Measurements from ENCODE around the gene GLRA2. TPM values are rescaled to one million over a fixed set of nuclear protein-coding genes. Genes with fewer than 3 reads are reported as not detected.
A peak's percentile ranks its signal among the peaks of the same experiment; 100 is the strongest.

Gene GLRA2
- under 1 TPM; 0.23 to 0.42 (median 0.26) TPM for polyA plus RNA-seq (ENCODE audit: insufficient read length in 3 of 3)

GRCh38 chrX:14529290-14529989 lies at the start of gene GLRA2:
Gene GLRA2, plus strand, starts transcription at chrX:14529536. Its CDS starts 522 bp downstream, at chrX:14530058.
- peak in 2 of 3 donors; percentile 27 to 41 for DNase-seq (ENCODE audit: low read depth in 3 of 3, low spot score in 2 of 3)

GRCh38 chrX:14489437-14489836 lies 39.9 kb upstream of the GLRA2 start:
- DNase-seq (ENCODE audit: low read depth in 3 of 3, low spot score in 2 of 3): no peak

DNA sequence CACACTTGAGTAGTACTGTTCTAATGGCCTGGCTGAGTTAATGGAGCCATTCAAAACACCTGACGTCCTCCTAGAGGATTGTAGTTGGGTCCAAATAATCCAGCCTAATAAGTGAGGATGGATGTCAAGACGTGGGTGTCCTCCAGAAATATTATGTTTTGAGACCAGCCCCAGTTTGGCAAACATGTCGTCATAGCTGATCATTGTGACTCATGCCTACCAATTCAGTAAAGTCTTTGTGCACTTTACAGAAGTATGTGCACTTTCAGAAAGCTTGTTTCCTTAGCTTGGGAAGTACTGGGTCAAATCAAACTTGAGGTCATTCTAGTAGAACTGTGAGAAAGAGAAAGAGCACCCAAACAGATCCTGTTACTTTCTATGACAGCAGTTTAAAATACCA lies 37.6 kb upstream of the GLRA2 start:
- no peak for DNase-seq (ENCODE audit: low read depth in 3 of 3, low spot score in 2 of 3)

DNA sequence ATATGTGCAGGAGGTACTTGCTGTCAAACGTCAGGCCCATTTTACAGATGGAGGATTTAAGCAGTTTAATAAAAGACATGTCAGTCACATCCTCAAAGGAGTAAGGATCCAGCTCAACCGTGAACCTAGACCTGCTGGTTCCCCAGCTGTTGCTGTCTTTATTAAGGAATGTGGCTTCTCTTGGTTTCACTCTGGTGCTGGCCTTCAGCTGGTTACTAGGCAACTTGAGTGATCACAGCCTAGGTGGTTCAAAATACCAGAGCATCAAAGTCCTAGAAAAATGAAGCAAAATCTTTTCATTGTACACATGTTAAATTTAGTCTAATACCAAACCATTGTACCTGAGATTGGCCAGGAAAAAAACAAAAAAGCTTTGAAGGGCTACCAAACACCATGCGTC lies 32.7 kb upstream of the GLRA2 start:
- DNase-seq (ENCODE audit: low read depth in 3 of 3, low spot score in 2 of 3): no peak

DNA sequence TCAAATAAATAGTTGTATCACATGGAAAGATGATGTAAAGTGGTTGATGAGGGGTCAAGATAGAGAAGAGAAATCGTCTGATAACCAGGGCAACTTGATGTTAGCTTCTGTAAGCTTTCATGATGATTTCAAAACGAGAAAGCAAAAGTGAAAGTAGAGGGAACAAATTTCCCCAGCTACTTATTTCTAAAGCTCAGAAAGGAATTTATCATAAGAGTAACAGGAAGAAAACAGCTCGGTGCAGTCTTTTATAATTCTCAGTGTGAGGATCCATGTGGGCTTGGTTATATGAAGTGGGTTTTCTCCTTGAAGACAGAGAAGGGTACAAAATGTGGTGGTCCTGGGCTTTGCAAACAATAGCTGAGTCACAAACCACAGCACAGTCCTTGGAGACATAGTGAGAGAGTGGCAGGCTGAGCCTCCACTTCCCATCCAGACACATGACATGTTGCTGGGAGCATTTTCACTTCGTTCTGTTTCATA lies 32.1 kb upstream of the GLRA2 start:
- DNase-seq (ENCODE audit: low read depth in 3 of 3, low spot score in 2 of 3): no peak

DNA sequence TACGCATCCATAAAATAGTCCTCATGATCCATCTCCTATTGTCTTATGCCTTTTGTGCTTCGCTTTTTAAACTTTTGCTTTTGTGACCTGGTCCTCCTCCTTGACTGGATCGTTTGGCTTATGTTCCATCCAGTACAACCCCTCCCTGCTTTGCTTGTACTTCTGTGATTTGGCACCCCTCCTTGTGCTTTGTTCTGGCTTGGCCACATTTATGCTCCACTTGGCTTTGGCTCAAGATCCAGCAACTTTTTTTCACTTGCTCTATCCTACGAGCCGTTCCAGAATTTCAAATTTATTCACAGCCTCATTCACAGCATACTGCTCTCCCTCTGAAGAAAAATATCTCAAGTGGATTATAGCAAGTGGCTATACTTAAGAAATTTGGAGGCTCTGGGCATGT lies 28.0 kb upstream of the GLRA2 start:
- no peak for DNase-seq (ENCODE audit: low read depth in 3 of 3, low spot score in 2 of 3)

GRCh38 chrX:14504960-14505538 lies 24.3 kb upstream of the GLRA2 start:
- no peak for DNase-seq (ENCODE audit: low read depth in 3 of 3, low spot score in 2 of 3)

DNA sequence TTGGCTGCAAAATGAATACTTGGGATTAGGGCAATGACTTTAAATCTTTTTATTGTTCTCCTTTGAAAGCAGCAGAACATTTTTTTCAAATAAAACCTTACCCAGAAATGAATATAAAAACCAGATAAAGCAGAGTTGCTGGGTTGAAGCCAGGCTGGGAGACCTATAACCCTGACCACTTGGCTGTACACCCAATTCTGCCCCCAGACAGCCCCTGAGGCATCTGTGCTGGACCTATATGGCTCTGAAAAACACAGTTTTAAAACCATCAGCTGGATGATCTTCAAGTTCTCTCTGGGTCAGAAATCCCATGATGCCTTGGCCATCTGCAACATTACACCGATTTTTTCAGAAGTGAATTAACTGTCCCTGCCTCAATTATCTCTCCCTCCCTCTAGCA lies 23.7 kb upstream of the GLRA2 start:
- no peak for DNase-seq (ENCODE audit: low read depth in 3 of 3, low spot score in 2 of 3)

DNA sequence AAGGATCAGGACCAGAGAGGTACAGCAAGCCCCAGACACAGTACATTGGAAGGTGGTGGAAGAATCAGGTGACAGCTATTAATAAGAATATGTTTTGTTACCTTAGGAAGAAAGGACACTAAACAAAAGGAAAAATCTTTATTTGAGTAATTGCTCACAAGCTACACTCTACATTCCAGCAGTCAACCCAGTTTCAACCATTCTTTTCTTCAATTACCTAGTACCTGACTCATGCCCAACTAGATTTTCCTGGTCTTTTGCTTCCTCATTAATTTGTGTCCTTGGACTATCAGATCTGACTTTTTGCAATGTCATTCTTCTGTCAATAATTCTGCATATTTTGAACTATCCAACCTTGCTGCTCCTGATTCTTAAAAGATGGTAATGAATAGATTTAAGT lies 22.5 kb upstream of the GLRA2 start:
- DNase-seq (ENCODE audit: low read depth in 3 of 3, low spot score in 2 of 3): no peak

DNA sequence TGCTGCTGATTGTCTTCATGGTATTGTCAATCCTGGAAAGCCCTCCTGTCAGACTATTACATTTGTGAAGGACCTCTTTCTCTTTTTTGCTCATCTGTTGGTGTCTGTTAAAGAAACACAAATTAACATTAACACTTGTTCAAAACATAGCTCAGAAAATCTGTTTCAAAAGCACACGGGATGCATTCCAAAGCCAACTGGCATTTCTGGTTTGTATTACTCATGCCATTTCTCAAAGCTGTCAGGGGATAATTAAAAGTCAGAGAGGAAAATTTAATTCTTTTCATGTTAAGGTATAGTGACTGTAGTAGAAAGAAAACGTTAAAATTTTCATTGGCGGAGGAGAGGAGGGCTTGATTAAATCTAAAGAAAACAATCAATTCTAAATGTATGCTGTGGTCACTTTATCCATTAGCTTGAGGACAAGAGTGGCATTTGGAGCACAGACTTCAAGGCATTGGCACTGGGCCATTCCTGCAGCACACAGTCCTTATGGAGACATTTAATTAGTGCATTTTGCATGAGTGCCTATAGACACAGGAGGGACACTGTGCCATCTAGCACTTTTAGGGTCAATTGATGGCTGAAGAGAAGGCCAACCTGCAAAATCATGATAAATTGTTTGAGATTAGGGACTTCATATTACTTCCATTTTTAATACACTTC lies 21.2 kb upstream of the GLRA2 start:
- DNase-seq (ENCODE audit: low read depth in 3 of 3, low spot score in 2 of 3): no peak

GRCh38 chrX:14509325-14510057 lies 19.8 kb upstream of the GLRA2 start:
- no peak for DNase-seq (ENCODE audit: low read depth in 3 of 3, low spot score in 2 of 3)

DNA sequence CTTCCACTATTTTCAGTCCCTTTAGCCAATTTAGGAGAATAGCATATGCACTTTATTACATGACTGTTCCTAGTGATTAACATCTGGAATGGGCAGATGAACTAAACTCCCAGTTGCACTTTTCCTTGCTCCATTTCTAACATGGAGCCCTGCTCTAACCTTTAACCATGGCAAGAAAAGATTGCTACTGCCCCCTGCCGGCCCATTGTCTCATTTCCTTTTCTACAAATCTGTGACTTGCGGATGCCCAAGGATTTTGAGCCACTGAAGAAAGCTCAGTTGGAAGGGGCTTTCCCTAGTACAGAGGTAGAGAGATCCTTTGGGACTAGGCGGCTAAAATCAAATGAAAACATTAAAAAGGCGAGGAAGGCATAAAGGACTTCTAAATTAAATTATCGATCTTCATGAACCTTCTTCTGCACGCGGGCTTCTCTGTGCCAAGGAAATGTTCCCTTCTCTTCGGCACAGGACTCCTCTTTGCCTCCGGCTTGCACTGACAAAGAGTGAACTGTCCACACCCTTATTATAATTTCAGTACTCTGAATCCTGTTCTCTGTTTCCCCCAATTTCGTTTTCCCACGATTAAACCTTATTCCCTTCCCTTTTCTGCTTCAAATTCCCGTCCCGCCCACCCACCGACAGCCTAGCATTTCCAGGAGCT lies 577 bp upstream of the GLRA2 start:
- peak; percentile 5 to 42 (median 39) for DNase-seq (ENCODE audit: low read depth in 3 of 3, low spot score in 2 of 3)

DNA sequence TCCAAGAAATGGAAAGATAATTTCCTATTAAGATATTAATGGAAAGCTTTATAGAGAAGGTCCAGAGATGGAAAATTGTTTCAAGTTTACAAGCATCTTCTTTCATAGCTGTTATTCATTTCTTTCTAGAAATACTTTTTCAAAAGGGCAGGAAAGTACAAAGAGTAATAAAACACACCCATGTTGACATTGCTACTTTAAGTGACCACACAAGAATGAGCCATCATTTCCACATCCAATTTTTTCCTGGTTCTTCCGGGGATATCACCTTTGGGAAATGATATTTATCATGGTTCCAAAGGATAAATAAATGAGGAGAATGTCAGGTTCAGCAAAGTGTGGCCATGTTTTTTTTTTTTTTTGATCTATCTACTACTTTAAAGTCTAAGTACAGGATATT lies 4.5 kb downstream of the GLRA2 start:
- no peak for DNase-seq (ENCODE audit: low read depth in 3 of 3, low spot score in 2 of 3)

- no peak for DNase-seq (ENCODE audit: low read depth in 3 of 3, low spot score in 2 of 3)
Observed at GRCh38 chrX:14546190-14546589, 16.9 kb downstream of the GLRA2 start.

DNA sequence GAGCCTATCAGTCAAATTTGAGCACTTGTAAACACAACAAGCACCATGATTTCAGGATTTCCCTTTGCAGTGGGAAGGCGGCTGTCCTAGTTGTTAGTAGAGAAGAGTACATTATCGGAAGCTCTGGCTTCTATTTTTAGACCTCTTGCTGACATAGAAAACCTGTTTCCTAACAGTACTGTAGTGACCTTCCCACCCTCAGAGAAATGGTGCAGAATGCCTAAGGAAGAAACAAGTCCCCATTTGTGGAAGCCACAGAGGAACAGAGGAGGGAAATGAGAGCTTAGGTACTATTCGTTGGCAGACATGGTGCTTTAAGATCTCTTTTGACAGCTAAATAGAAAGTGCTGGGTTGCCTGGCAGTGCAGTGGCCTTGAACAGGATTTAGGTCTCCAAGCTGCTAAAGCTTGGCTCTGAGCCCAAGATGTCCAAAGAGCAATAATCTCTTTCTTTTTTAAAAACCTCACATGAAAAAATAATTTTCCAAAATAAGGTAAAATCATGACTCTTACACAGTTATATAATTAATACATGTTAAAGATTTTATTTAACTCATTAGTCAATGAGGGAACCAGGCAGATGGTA lies 24.9 kb downstream of the GLRA2 start:
- peak in 1 of 3 donors; percentile 0 for DNase-seq (ENCODE audit: low read depth in 3 of 3, low spot score in 2 of 3)

GRCh38 chrX:14564058-14564457 lies 34.7 kb downstream of the GLRA2 start:
- DNase-seq (ENCODE audit: low read depth in 3 of 3, low spot score in 2 of 3): no peak

DNA sequence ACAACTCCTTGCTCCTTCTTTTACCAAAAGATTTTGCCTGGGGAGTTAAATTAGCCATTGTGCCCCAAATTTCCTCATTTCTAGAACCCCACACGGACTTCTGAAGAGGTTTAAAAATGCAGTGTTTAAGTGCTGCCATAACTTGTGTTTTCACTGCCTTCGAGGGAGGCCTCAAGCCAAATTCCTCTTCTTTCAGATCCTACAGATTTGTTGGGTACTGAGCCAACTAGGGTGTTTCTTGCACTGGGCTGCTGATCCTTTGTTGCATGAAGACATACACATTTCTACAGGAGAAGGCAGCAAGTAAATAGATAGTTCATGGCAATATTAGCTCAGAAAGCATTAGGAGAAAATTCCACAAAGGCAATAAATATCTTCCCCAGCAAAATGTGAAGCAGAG lies 43.8 kb downstream of the GLRA2 start:
- DNase-seq (ENCODE audit: low read depth in 3 of 3, low spot score in 2 of 3): no peak

DNA sequence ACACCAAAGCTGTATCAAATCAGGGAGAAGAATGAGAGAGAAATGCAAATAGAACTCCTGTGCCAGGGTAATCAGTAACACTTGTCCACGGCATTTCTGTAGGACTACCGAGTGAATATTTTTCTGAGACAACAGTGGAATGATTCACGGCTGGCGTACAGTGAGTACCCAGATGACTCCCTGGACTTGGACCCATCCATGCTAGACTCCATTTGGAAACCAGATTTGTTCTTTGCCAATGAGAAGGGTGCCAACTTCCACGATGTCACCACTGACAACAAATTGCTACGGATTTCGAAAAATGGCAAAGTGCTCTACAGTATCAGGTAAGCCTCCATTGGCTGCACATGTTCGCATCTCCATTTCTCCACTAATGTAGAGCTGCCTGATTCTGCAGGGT lies 51.7 kb downstream of the GLRA2 start:
- DNase-seq (ENCODE audit: low read depth in 3 of 3, low spot score in 2 of 3): no peak

DNA sequence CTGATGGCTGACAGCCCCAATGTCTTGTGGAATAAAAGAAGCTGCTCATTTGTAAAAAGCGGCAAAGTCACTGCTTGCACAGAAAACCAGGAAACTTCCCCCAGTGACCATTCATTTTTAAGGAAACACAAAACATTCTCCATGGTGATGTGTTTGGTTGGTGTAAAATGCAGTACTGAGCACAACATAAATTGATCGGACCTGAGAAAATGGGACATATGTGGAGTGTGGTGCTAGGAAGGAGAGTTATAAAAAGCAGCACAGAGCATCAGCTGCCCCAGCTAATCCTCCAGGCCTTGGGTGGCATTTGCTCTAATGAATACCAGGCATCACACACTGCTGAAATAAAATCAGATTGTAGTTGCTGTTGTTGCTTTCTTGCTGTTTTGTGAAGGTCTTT lies 55.2 kb downstream of the GLRA2 start:
- no peak for DNase-seq (ENCODE audit: low read depth in 3 of 3, low spot score in 2 of 3)

GRCh38 chrX:14590216-14590615 lies 60.9 kb downstream of the GLRA2 start:
- no peak for DNase-seq (ENCODE audit: low read depth in 3 of 3, low spot score in 2 of 3)
